WERI-Rb-1 (cell line): ENCODE results near the gene CLEC3A.

Experiments used
- DNase-seq: peaks from one replicate; pipeline ENCODE4 v3.0.0-alpha.2; 2020
- H3K27ac ChIP-seq: fragments of 250-450 bp; sonication (Bioruptor Pico); 2 replicates; pipeline ENCODE4 v1.5.1; 2020; ENCODE audit warnings: mild to moderate bottlenecking, moderate library complexity
- H3K27me3 ChIP-seq: fragments of 250-450 bp; sonication (Bioruptor Pico); 2 replicates; pipeline ENCODE4 v1.5.1; 2021; ENCODE audit warnings: mild to moderate bottlenecking, low read depth, moderate library complexity; ENCODE audit not compliant: insufficient read depth, severe bottlenecking
- H3K36me3 ChIP-seq: fragments of 250-450 bp; sonication (Bioruptor Pico); 2 replicates; pipeline ENCODE4 v1.5.1; 2020; ENCODE audit warnings: mild to moderate bottlenecking, moderate library complexity
- H3K4me3 ChIP-seq: 2 replicates; pipeline ENCODE4 v1.5.1; 2011; ENCODE audit warnings: low read depth, mild to moderate bottlenecking, control low read depth, low read length
- H3K9me3 ChIP-seq: fragments of 250-450 bp; sonication (Bioruptor Pico); 2 replicates; pipeline ENCODE4 v1.5.1; 2021; ENCODE audit warnings: mild to moderate bottlenecking, moderate library complexity; ENCODE audit not compliant: severe bottlenecking
- TF ChIP-seq, protein P1 (sequence below): IDR thresholded peaks from 2 replicates; pipeline ENCODE4 v1.5.1; 2011; ENCODE audit warnings: low read depth, mild to moderate bottlenecking, control low read depth, inconsistent platforms, low read length

CLEC3A gene

DNA sequence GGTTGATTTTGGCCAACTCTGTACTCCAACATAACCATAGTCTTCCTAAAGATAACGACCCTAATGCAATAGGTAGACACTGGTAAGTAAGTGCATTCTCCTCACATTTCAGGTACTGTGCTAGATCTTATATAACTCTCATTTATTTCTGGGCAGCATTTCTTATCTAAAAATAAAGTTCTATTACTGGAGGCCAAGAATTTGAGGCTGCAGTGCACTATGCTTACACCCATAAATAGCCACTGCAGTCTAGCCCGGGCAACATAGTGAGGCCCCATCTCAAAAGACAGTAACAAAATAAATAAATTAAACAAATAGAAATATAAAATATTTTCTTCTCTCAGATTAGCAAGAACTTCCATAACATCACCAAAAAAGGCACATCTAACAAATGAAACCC, 12.7 kb downstream of the CLEC3A start:
- no peaks in the 10 kb centered on the region for H3K36me3 ChIP-seq
- TF ChIP-seq, protein P1, sequence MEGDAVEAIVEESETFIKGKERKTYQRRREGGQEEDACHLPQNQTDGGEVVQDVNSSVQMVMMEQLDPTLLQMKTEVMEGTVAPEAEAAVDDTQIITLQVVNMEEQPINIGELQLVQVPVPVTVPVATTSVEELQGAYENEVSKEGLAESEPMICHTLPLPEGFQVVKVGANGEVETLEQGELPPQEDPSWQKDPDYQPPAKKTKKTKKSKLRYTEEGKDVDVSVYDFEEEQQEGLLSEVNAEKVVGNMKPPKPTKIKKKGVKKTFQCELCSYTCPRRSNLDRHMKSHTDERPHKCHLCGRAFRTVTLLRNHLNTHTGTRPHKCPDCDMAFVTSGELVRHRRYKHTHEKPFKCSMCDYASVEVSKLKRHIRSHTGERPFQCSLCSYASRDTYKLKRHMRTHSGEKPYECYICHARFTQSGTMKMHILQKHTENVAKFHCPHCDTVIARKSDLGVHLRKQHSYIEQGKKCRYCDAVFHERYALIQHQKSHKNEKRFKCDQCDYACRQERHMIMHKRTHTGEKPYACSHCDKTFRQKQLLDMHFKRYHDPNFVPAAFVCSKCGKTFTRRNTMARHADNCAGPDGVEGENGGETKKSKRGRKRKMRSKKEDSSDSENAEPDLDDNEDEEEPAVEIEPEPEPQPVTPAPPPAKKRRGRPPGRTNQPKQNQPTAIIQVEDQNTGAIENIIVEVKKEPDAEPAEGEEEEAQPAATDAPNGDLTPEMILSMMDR, result no peak
- no peak overlapping the region for H3K27ac ChIP-seq
- H3K27me3 ChIP-seq, result no peaks in the 10 kb centered on the region
- H3K4me3 ChIP-seq, result no peak overlapping the region
- no peak for DNase-seq
- H3K9me3 ChIP-seq, result no peaks in the 10 kb centered on the region

DNA sequence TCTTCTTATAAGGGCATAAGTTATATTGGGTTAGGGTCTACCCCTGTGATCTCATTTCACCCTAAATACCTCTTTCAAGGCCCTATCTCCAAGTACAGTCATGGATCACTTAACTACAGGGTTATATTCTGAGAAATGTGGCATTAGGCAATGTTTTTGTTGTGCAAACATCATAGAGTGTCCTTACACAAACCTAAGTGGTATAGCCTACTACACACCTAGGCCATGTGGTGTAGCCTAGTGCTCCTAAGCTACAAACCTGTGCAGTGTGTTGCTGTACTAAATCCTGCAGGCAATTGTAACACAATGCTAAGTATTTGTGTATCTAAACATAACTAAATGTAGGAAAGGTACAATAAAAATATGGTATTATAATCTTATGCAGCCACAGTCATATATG, 18.0 kb downstream of the CLEC3A start:
- no peaks in the 10 kb centered on the region for H3K27me3 ChIP-seq
- no peak overlapping the region for H3K4me3 ChIP-seq
- H3K36me3 ChIP-seq, result no peaks in the 10 kb centered on the region
- no peak for DNase-seq
- no peaks in the 10 kb centered on the region for H3K9me3 ChIP-seq
- TF ChIP-seq, protein P1, result no peak
- no peak overlapping the region for H3K27ac ChIP-seq

DNA sequence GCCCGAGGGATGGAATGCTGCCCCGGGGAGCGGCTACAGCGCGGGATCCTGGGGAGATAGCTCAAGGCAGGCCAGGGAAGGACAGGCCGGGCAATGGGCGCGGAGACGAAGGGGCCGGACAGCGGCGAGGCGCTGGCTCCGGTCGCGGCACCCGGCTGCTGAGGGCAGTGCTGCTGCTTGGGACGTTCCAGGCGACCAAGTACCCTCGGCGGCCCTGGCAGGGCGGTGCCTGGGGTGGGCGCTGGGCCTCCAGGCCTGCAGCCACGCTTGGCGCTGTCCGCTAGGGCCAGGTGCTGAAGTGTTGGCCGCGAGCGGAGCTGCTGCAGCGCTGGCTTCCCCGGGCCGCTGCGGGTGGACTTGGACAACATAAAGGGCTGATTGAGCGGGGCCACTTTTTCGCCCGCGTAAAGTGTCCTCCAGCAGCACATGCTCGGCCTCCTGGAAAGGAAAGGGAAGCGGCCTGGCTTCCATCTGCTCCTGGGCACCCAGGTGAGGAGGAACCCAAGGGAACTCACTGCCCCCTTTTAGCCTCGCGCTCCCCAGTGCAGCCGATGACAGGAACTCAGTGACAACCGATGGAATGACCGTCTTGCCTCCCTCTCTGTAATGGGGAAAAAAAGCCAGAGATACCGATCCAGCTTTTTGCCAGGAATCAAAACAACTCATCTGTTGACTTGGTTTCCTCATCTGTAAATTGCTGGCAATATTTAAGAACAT, 23.7 kb downstream of the CLEC3A start:
- Histone ChIP-seq H3K9me3 (no peaks in the 10 kb centered on the region), H3K4me3 (no peak overlapping the region), H3K36me3 (no peaks in the 10 kb centered on the region), H3K27me3 (no peaks in the 10 kb centered on the region), H3K27ac (no peak overlapping the region)
- no peak for DNase-seq
- TF ChIP-seq, protein P1, result no peak

DNA sequence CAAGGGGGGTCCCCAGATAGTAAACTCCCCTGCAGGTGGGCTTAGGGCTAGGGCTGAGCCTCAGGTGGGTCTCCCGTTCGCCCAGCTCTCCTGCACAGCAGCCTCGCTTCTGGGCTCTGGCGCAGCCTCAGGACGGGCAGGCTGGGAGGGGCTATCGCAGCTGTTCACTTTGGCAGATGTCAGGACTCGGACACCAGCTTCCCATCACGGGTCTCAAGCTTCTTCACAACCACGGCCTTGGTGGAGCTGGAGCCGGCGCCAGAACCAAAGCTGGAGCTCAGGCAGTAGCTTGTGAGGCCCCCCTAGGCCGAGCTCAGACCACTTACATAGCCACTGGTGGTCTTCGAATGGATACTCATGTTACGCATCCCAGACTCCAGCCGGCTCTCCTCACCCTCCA, 26.0 kb downstream of the CLEC3A start:
- no peaks in the 10 kb centered on the region for H3K27me3 ChIP-seq
- no peak overlapping the region for H3K4me3 ChIP-seq
- TF ChIP-seq, protein P1, result no peak
- no peaks in the 10 kb centered on the region for H3K9me3 ChIP-seq
- no peaks in the 10 kb centered on the region for H3K36me3 ChIP-seq
- DNase-seq, result no peak
- H3K27ac ChIP-seq, result no peak overlapping the region

DNA sequence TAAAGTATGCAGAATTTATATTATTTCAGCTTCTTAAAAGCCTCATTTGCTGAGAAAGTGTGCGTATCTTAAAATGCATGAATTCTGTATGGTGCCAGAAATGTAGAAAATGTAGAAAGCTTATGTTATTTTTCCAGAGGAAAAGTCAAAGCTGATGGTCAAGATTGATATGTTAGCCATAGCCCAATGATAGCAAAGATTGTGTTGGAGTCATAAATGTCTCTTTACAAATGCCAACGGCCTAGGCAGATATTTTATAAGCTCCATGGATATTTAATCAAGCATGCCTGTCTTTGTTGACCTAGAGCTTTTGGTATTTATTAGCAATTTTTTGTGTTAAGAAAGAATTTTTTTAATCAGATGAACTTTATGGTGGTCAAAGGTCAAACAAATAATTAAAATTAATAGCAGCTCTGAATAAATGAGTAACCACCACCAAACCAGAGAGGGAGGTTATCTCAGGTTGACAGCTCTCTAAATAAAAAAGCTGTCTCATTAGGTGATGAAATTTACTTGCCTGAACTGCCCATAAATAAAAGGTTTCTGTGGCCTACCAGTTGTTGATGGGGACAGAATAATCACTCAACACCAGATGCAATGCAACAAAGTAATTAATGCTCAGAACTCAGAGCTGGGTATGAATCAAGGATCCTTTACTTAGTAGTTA, 28.5 kb downstream of the CLEC3A start:
- no peak overlapping the region for H3K4me3 ChIP-seq
- no peak for DNase-seq
- H3K27ac ChIP-seq, result no peak overlapping the region
- TF ChIP-seq, protein P1, result no peak
- no peaks in the 10 kb centered on the region for H3K36me3 ChIP-seq
- H3K9me3 ChIP-seq, result no peaks in the 10 kb centered on the region
- no peaks in the 10 kb centered on the region for H3K27me3 ChIP-seq
